ENCODE measurements around the gene IL17C. TPM values are rescaled to one million over a fixed set of nuclear protein-coding genes. Genes with fewer than 3 reads are reported as not detected.

The IL17C gene
- total RNA-seq, 4 donors from 2014 or later: 2.4 TPM; not detected in 3

GRCh38 chr16:88613911-88614817 is 24.2 kb upstream of the IL17C start:
- no peak for TF ChIP-seq CTCF (IDR thresholded peaks at IDR 0.05)
- TF ChIP-seq POLR2A (IDR thresholded peaks at IDR 0.05): no peak
- no peaks in the 10 kb centered on the region for H3K9me3 ChIP-seq
- H3K4me1 ChIP-seq: peaks cover 6 to 17% (median 7%) of the 10 kb centered on the region in 3 donors
- no peak for DNase-seq
- no peak overlapping the region for H3K27ac ChIP-seq
- H3K4me3 ChIP-seq: no peak overlapping the region
- 84 to 87% methylated on average over 17 to 19 of the region's 19 CpGs for WGBS, 2 donors
- intact Hi-C loops (cut with DNase I): no loop called here
- peaks cover 6 to 98% (median 21%) of the 10 kb centered on the region in 3 donors for H3K36me3 ChIP-seq
- H3K27me3 ChIP-seq: no peaks in the 10 kb centered on the region

GRCh38 chr16:88614818-88615580 is 23.4 kb upstream of the IL17C start:
- 87 to 89% methylated on average over 17 of the region's 19 CpGs for WGBS, 2 donors
- H3K4me3 ChIP-seq: no peak overlapping the region
- DNase-seq: no peak
- intact Hi-C loops (cut with DNase I): no loop called here
- no peaks in the 10 kb centered on the region for H3K9me3 ChIP-seq
- TF ChIP-seq POLR2A (IDR thresholded peaks at IDR 0.05): no peak
- no peak for TF ChIP-seq CTCF (IDR thresholded peaks at IDR 0.05)
- no peak overlapping the region for H3K27ac ChIP-seq
- peaks cover 6 to 17% (median 7%) of the 10 kb centered on the region in 3 donors for H3K4me1 ChIP-seq
- H3K27me3 ChIP-seq: no peaks in the 10 kb centered on the region
- peaks cover 11 to 98% (median 18%) of the 10 kb centered on the region in 3 donors for H3K36me3 ChIP-seq

GRCh38 chr16:88616320-88616719 is 22.1 kb upstream of the IL17C start:
- H3K4me3 ChIP-seq: no peak overlapping the region
- no peak overlapping the region for H3K27ac ChIP-seq
- TF ChIP-seq CTCF (IDR thresholded peaks at IDR 0.05): no peak
- no peak for TF ChIP-seq POLR2A (IDR thresholded peaks at IDR 0.05)
- intact Hi-C loops (cut with DNase I): no loop called here
- peaks cover 6 to 17% (median 7%) of the 10 kb centered on the region in 3 donors for H3K4me1 ChIP-seq
- no peak for DNase-seq
- 53 to 56% methylated on average over 8 to 13 of the region's 13 CpGs for WGBS, 2 donors
- peaks cover 7 to 96% (median 11%) of the 10 kb centered on the region in 3 donors for H3K36me3 ChIP-seq
- H3K27me3 ChIP-seq: no peaks in the 10 kb centered on the region
- H3K9me3 ChIP-seq: no peaks in the 10 kb centered on the region

- no peaks in the 10 kb centered on the region for H3K9me3 ChIP-seq
- no peak for TF ChIP-seq CTCF (IDR thresholded peaks at IDR 0.05)
- TF ChIP-seq POLR2A (IDR thresholded peaks at IDR 0.05): no peak
- no peak for DNase-seq
- intact Hi-C loops (cut with DNase I): no loop called here
- no peak overlapping the region for H3K4me3 ChIP-seq
- H3K4me1 ChIP-seq: peaks cover 6 to 17% (median 7%) of the 10 kb centered on the region in 3 donors
- no peak overlapping the region for H3K27ac ChIP-seq
- no peaks in the 10 kb centered on the region for H3K27me3 ChIP-seq
- WGBS, 2 donors: 81 to 85% methylated on average over 5 to 12 of the region's 12 CpGs
- peaks cover 2 to 96% (median 12%) of the 10 kb centered on the region in 3 donors for H3K36me3 ChIP-seq
Observed at GRCh38 chr16:88616736-88617135, 21.6 kb upstream of the IL17C start.
